ENCODE measurements around the gene ABCG2. TPM values are rescaled to one million over a fixed set of nuclear protein-coding genes. Genes with fewer than 3 reads are reported as not detected.
"Not testable (repeated sequence)": the region's sequence is repeated elsewhere in the genome, so short reads cannot be mapped to it uniquely, and the experiment has no call there.

ABCG2 gene
- total and polyA plus RNA-seq, 7 experiments from 2014 or later: 0.26 to 0.67 (median 0.46) TPM; not detected in 3

DNA sequence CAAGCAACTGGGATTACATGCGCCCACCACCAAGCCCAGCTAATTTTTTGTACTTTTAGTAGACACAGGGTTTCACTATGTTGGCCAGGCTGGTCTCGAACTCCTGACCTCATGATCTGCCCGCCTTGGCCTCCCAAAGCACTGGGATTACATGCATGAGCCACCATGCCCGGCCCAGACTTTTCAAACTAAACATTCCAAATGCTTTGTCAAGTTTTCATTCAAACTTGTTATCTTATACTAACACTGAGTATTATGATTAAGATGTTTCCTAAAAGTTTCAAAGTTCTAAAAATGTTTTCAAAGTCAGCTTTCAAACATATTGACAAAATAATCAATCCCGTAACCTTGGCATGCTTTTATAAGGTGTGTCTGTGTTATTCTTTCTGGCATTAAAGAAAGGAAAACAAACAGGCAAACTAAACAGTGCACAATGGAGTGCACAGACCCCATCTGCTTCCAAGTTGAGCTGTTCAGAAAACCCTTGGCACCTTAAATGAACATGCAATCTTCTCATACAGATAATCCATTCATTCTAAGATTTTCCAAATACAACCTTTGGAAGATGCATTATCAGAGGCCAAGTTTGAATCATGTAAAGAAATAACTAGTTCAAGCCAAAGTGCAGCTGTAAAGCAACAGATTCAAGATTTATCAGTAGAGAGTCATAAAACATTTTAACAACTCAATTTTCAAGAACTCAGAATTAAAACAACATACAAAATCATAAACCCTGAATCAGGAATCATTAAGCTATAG lies 49.1 kb downstream of the ABCG2 start:
- Mint-ChIP-seq H3K9me3 (no peaks in the 10 kb centered on the region), H3K27ac (no peak overlapping the region), H3K4me1 (peaks cover 0 to 3% (median 0%) of the 10 kb centered on the region in 7 donors), H3K4me3 (no peak overlapping the region), H3K36me3 (no peaks in the 10 kb centered on the region), H3K27me3 (peaks cover 0 to 4% (median 0%) of the 10 kb centered on the region in 5 donors)
- Histone ChIP-seq H3K36me3 (ENCODE audit: control insufficient read depth in 2 of 3, insufficient read depth in 3 of 3, low read length in 3 of 3) (no peaks in the 10 kb centered on the region), H3K4me3 (ENCODE audit: low read length) (no peak overlapping the region), H3K4me1 (ENCODE audit: control insufficient read depth in 2 of 2, insufficient read depth in 2 of 2, low read length in 2 of 2) (no peaks in the 10 kb centered on the region), H3K9me3 (ENCODE audit: control insufficient read depth in 2 of 3, low read length in 3 of 3) (no peaks in the 10 kb centered on the region), H3K27ac (ENCODE audit: low read depth, low read length) (no peak overlapping the region), H3K27me3 (ENCODE audit: control insufficient read depth in 2 of 2, insufficient read depth in 2 of 2, low read length in 2 of 2) (no peaks in the 10 kb centered on the region)
- CTCF ChIA-PET: interaction anchor here (0.7 to 0.8 kb wide), 2 partner anchors 26 to 1556 kb away, joined by 4 read pairs; no protein-coding TSS in a partner anchor
- no peak for DNase-seq
- intact Hi-C loops (cut with micrococcal nuclease): no loop called here
- ATAC-seq: no peak
- POLR2A ChIA-PET: no interaction called here

DNA sequence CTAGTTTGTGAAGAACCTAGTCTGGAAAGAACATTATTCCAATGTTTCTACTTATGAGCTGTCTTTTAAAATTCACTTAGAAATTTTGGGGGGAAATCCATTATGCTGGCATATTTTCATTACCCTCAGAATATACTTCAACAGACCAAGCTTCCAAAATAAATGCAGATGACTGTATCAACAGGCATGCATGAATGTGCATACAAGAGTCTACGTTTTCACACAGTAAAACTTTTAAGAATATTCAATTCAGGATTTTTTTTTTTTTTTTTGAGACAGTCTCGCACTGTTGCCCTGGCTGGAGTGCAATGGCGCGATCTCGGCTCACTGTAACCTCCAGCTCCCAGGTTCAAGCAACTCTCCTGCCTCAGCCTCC lies 49.7 kb downstream of the ABCG2 start:
- H3K36me3 Mint-ChIP-seq: no peaks in the 10 kb centered on the region
- POLR2A ChIA-PET: no interaction called here
- CTCF ChIA-PET: no interaction called here
- H3K4me3 ChIP-seq (ENCODE audit: low read length): no peak overlapping the region
- no peaks in the 10 kb centered on the region for H3K9me3 ChIP-seq (ENCODE audit: control insufficient read depth in 2 of 3, low read length in 3 of 3)
- ATAC-seq (no peak), DNase-seq (no peak)
- H3K9me3 Mint-ChIP-seq: no peaks in the 10 kb centered on the region
- H3K36me3 ChIP-seq (ENCODE audit: control insufficient read depth in 2 of 3, insufficient read depth in 3 of 3, low read length in 3 of 3): no peaks in the 10 kb centered on the region
- H3K4me3 Mint-ChIP-seq: no peak overlapping the region
- H3K27ac Mint-ChIP-seq: no peak overlapping the region
- H3K27me3 Mint-ChIP-seq: peaks cover 0 to 8% (median under 1%) of the 10 kb centered on the region in 5 donors
- no peak overlapping the region for H3K27ac ChIP-seq (ENCODE audit: low read depth, low read length)
- H3K4me1 Mint-ChIP-seq: peaks cover 0 to 3% (median 0%) of the 10 kb centered on the region in 7 donors
- no peaks in the 10 kb centered on the region for H3K4me1 ChIP-seq (ENCODE audit: control insufficient read depth in 2 of 2, insufficient read depth in 2 of 2, low read length in 2 of 2)
- intact Hi-C loops (cut with micrococcal nuclease): no loop called here
- no peaks in the 10 kb centered on the region for H3K27me3 ChIP-seq (ENCODE audit: control insufficient read depth in 2 of 2, insufficient read depth in 2 of 2, low read length in 2 of 2)

DNA sequence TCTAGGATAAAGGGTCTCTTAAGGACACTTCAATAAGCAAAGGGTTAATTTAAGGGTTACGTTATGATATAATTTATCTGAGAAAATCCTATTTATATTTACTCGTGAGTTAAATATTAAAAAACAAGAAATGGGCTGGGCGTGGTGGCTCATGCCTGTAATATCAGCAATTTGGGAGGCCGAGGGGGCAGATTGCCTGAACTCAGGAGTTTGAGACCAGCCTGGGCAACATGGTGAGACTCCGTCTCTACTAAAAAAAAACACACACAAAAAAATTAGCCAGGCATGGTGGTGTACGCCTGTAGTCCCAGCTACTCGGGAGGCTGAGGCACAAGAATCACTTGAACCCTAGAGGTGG lies 50.4 kb downstream of the ABCG2 start:
- H3K27me3 Mint-ChIP-seq: peaks cover 0 to 10% (median 4%) of the 10 kb centered on the region in 5 donors
- H3K27ac Mint-ChIP-seq; H3K36me3 Mint-ChIP-seq; H3K4me1 Mint-ChIP-seq; POLR2A ChIA-PET; H3K27ac ChIP-seq (ENCODE audit: low read depth, low read length); CTCF ChIA-PET; H3K27me3 ChIP-seq (ENCODE audit: control insufficient read depth in 2 of 2, insufficient read depth in 2 of 2, low read length in 2 of 2); H3K36me3 ChIP-seq (ENCODE audit: control insufficient read depth in 2 of 3, insufficient read depth in 3 of 3, low read length in 3 of 3); H3K4me3 ChIP-seq (ENCODE audit: low read length); H3K4me3 Mint-ChIP-seq; ATAC-seq; H3K9me3 ChIP-seq (ENCODE audit: control insufficient read depth in 2 of 3, low read length in 3 of 3); intact Hi-C loops (cut with micrococcal nuclease); H3K9me3 Mint-ChIP-seq; H3K4me1 ChIP-seq (ENCODE audit: control insufficient read depth in 2 of 2, insufficient read depth in 2 of 2, low read length in 2 of 2); DNase-seq: not testable (repeated sequence)

DNA sequence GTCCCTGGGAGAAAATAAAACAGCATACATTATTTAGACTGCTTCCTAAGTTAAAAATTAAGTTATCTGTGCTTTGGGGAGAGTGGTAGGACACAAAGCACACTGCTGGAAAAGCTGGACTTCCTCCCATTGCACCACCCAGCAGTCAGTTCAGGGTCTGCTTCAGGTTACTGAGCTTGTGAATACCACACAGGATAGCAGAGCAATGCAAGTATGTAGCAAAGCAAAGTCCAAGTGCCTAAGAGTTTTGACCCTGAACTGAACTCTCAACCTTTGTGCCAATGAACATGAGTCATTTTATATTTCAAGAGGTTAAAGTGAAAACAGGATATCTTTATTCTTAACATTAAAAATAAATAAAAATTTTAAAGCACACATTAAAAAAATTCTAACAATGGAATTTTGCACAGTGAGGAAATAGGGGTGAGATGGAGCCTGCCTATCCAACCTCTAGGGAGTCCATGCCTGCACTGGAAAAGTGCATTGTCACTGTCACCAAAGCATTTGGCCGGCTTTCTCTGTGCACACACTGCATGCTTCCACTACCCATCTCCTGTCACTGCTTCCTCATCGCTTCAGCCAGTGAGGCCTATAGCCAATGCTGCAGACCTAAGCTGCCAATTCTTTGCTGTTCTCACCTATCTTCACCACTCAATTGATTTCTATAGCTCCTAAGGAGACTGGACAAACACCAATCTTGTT lies 50.9 kb downstream of the ABCG2 start:
- no peak overlapping the region for H3K27ac Mint-ChIP-seq
- CTCF ChIA-PET: no interaction called here
- Histone ChIP-seq H3K27me3 (ENCODE audit: control insufficient read depth in 2 of 2, insufficient read depth in 2 of 2, low read length in 2 of 2) (no peaks in the 10 kb centered on the region), H3K4me3 (ENCODE audit: low read length) (no peak overlapping the region), H3K9me3 (ENCODE audit: control insufficient read depth in 2 of 3, low read length in 3 of 3) (no peaks in the 10 kb centered on the region), H3K27ac (ENCODE audit: low read depth, low read length) (no peak overlapping the region), H3K36me3 (ENCODE audit: control insufficient read depth in 2 of 3, insufficient read depth in 3 of 3, low read length in 3 of 3) (no peaks in the 10 kb centered on the region), H3K4me1 (ENCODE audit: control insufficient read depth in 2 of 2, insufficient read depth in 2 of 2, low read length in 2 of 2) (no peaks in the 10 kb centered on the region)
- DNase-seq (no peak), ATAC-seq (no peak)
- H3K27me3 Mint-ChIP-seq: peaks cover 0 to 10% (median 4%) of the 10 kb centered on the region in 5 donors
- POLR2A ChIA-PET: no interaction called here
- no peaks in the 10 kb centered on the region for H3K36me3 Mint-ChIP-seq
- H3K9me3 Mint-ChIP-seq: no peaks in the 10 kb centered on the region
- H3K4me3 Mint-ChIP-seq: no peak overlapping the region
- intact Hi-C loops (cut with micrococcal nuclease): no loop called here
- peaks cover 0 to 3% (median 0%) of the 10 kb centered on the region in 7 donors for H3K4me1 Mint-ChIP-seq

DNA sequence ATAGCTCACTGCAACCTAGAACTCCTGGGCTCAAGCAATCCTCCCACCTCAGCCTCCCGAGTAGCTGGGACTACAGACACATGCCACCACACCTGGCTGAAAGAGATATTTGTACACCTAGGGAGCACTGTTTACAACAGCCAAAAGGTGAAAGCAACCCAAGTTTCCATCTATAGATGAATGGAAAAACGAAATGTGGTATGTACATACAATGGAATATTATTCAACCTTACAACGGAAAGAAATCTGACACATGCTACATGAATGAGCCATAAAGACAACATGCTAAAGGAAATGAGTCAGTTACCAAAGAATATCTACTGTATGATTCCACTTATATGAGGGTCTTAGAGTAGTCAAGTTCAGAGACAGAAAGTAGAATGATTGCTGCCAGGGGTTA lies 52.2 kb downstream of the ABCG2 start:
- H3K27ac Mint-ChIP-seq: no peak overlapping the region
- Histone ChIP-seq H3K4me1 (ENCODE audit: control insufficient read depth in 2 of 2, insufficient read depth in 2 of 2, low read length in 2 of 2) (no peaks in the 10 kb centered on the region), H3K27me3 (ENCODE audit: control insufficient read depth in 2 of 2, insufficient read depth in 2 of 2, low read length in 2 of 2) (no peaks in the 10 kb centered on the region), H3K36me3 (ENCODE audit: control insufficient read depth in 2 of 3, insufficient read depth in 3 of 3, low read length in 3 of 3) (no peaks in the 10 kb centered on the region), H3K9me3 (ENCODE audit: control insufficient read depth in 2 of 3, low read length in 3 of 3) (no peaks in the 10 kb centered on the region), H3K27ac (ENCODE audit: low read depth, low read length) (no peak overlapping the region), H3K4me3 (ENCODE audit: low read length) (no peak overlapping the region)
- CTCF ChIA-PET: no interaction called here
- DNase-seq (no peak), ATAC-seq (no peak)
- H3K4me3 Mint-ChIP-seq: no peak overlapping the region
- intact Hi-C loops (cut with micrococcal nuclease): no loop called here
- POLR2A ChIA-PET: no interaction called here
- no peaks in the 10 kb centered on the region for H3K9me3 Mint-ChIP-seq
- H3K4me1 Mint-ChIP-seq: peaks cover 0 to 5% (median 0%) of the 10 kb centered on the region in 7 donors
- no peaks in the 10 kb centered on the region for H3K36me3 Mint-ChIP-seq
- H3K27me3 Mint-ChIP-seq: peaks cover 3 to 10% (median 5%) of the 10 kb centered on the region in 5 donors

DNA sequence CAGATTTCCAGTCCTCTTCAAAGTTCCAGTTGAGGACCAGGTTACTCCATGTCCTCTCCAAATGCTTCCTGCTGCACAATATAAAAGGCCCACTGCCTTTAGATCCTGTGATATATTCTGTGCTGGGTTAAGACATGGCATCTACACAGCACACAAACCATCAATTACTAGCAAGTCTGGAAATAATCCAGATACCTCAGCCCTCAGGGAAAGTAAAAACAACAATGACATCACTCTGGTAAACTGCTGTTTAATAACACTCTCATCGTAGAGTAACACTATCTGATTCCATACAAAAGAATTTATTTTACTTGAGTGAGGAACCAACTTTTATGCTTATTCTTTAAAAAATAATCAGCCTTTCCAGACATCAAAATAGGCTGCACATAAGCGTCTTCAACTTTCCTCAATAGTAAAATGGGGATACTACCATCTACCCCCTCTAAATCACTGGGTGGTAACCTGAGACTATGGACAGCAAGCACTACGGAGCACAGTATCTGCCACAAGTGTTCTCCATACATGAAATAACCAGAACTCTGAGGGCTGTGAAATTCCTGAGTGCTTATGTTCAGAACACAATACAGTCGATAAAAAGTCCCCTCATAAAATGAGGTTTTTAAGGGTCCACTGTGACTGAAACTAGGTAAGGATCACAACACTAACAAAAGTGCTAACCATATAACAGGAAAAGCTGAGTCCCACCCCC lies 53.4 kb downstream of the ABCG2 start:
- no peaks in the 10 kb centered on the region for H3K9me3 ChIP-seq (ENCODE audit: control insufficient read depth in 2 of 3, low read length in 3 of 3)
- intact Hi-C loops (cut with micrococcal nuclease): no loop called here
- H3K9me3 Mint-ChIP-seq: no peaks in the 10 kb centered on the region
- ChIA-PET CTCF (interaction anchor here (0.7 kb wide), 1 partner anchor 70 kb away, joined by 3 read pairs; no protein-coding TSS in a partner anchor), POLR2A (no interaction called here)
- no peaks in the 10 kb centered on the region for H3K4me1 ChIP-seq (ENCODE audit: control insufficient read depth in 2 of 2, insufficient read depth in 2 of 2, low read length in 2 of 2)
- peaks cover 4 to 12% (median 8%) of the 10 kb centered on the region in 5 donors for H3K27me3 Mint-ChIP-seq
- DNase-seq (no peak), ATAC-seq (no peak)
- H3K4me1 Mint-ChIP-seq: peaks cover 0 to 8% (median 0%) of the 10 kb centered on the region in 7 donors
- H3K27ac ChIP-seq (ENCODE audit: low read depth, low read length): no peak overlapping the region
- no peak overlapping the region for H3K27ac Mint-ChIP-seq
- H3K4me3 ChIP-seq (ENCODE audit: low read length): no peak overlapping the region
- H3K27me3 ChIP-seq (ENCODE audit: control insufficient read depth in 2 of 2, insufficient read depth in 2 of 2, low read length in 2 of 2): no peaks in the 10 kb centered on the region
- H3K4me3 Mint-ChIP-seq: no peak overlapping the region
- H3K36me3 Mint-ChIP-seq: no peaks in the 10 kb centered on the region
- no peaks in the 10 kb centered on the region for H3K36me3 ChIP-seq (ENCODE audit: control insufficient read depth in 2 of 3, insufficient read depth in 3 of 3, low read length in 3 of 3)
